NCI-H748 (cell line): Measurements from ENCODE around the gene SP100.
"Not testable (repeated sequence)": the region's sequence is repeated elsewhere in the genome, so short reads cannot be mapped to it uniquely, and the experiment has no call there.

Source experiments
- DNase-seq: peaks from one replicate; lab custom pipeline; 2025; ENCODE audit not compliant: unreplicated experiment; lab: John Stamatoyannopoulos, UW

The SP100 gene

GRCh38 chr2:230418341-230419016, 2.5 kb downstream of the SP100 start:
- DNase-seq = no peak

- no peak for DNase-seq
Observed at GRCh38 chr2:230419181-230419580, 3.2 kb downstream of the SP100 start.

- no peak for DNase-seq
Observed at GRCh38 chr2:230422149-230422548, 6.1 kb downstream of the SP100 start.

GRCh38 chr2:230423851-230424458, 8.0 kb downstream of the SP100 start:
- DNase-seq = no peak

- DNase-seq = no peak
Observed at GRCh38 chr2:230425377-230425776, 9.4 kb downstream of the SP100 start.

DNA sequence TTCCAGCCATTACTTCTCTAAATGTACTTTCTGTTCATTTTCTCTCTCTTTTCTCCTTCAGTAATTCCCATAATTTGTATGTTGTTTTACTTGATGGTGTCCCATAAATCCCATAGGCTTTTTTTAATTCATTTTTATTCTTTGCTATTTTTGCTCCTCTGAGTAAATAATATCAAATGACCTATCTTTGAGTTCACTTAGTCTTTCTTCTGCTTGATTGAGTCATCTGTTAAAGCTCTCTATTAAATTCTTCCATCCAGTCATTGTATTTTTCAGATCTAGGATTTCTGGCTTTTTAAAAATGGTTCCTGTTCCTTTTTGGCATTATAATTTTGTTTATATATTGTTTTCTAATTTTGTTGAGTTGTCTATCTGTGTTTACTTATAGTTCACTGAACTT, 13.5 kb downstream of the SP100 start:
- DNase-seq = no peak

DNA sequence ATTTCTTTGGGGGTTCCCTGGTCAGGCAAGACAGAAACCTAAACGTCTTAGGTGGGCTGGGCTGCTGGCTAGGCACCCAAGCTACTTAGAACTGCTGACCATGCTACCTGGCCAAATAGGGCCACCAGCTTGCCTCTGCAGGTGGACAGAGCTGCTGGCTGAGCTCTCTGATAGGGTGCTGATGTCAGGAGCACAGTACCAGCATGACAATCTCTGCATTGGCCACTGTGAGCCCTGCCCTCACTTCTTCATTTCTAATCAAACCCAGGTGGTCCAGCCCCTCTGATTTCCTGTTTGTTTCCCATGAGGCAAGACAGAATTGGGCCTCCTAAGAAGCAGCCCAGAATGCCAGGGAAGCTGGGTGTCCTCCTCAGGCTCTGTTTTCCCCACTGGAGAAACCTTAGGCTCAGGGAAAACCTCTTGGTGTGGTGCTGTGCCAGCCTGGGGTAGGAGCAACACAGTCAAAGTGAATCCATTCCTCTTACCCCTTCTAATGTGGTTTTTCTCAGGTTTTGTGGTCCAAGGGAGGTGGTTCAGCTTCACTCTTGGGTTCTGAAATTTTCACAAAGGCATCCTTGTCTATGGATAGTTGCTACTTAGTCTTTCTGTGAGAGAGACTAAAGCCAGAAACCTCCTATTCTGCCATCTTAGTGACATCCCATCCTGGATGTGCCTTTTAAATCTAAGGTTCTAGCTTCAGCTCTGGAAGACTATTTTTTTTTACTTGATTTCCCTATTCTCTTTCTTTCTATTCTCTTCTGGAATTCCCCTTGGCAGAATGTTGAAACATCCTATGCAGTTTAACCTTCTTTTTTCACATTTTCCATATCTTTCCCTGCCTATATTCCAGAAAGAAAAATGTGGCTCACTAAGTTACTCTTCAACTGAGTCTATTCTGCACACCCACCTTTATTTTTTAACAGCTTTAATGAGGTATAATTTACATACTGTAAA, 15.2 kb downstream of the SP100 start:
- DNase-seq = no peak

DNA sequence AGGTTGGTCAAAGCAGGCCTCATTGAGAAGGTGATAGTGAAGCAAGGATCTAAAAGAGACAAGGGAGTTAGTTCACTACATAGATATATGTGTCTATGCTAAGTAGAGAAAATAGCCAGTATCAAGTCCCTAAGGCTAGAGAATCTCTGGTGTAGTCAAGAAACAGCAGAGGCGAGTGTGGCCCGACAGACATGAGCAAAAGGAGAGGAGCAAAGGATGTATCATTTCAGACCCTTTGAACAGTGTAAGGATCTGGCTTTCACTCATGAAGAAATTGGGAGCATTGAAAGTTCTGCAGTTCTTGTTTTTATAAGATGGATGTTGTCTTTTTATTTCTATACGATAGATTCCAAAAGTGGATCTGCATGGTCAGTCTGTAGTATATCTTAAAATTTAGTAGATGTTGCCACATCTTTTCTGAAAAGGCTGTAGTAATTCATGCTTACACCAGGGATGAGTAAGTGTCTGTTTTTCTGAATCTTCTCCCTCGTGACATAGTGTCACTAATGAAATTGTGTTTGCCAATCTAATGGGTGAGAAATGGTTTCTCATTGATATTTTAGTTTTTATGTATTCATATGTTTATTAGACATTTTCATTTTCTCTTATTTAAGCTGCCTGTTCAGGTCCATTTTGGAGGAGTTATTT, 18.8 kb downstream of the SP100 start:
- no peak for DNase-seq

- DNase-seq = no peak
Observed at GRCh38 chr2:230435431-230435830, 19.4 kb downstream of the SP100 start.

- DNase-seq = not testable (repeated sequence)
Observed at GRCh38 chr2:230439121-230439520, 23.1 kb downstream of the SP100 start.

DNA sequence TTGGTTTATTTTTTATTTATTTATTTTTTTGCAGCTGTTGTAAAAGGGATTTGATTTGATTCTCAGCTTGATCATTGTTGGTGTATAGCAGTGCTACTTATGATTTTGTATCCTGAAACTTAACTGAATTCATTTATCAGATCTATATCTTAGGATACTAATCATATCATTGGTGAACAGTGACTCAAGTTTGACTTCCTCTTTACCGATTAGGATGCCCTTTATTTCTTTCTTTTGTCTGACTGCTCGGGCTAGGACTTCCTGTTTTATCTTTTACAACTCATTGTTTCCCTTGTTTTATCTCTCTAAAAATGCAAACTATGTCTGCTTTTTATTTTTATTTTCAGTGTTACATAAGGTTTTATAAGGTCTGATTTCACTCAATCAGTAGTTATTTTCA, 23.6 kb downstream of the SP100 start:
- DNase-seq = no peak

DNA sequence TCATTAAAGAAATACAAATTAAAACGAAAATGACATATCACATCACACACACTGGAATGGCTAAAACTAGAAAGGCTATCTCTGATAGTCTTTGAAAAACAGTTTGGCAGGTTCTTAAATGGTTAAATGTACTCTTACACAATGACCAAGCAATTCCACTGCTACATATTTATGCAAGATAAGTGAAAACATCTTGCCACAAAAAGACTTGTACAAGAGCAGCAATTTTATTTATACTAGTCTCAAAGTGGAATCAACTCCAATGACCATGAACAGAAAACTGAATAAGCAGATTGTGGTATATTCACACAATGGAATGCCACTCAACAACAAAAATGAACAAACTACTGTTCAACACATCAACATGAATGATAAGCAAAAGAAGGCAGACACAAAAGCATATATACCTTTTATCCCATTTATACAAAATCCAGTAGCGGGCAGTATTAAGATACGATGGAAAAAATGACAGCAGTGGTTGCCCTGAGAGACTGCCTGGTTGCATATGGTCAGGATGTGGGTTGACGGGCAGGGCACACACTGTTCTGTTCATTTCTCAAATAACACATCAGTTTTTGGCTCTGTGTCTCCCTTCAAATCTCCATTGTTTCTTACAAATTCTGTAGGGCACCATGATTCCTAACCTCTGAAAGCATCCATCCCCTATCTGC, 25.4 kb downstream of the SP100 start:
- no peak for DNase-seq

GRCh38 chr2:230443541-230443940, 27.5 kb downstream of the SP100 start:
- DNase-seq = no peak

DNA sequence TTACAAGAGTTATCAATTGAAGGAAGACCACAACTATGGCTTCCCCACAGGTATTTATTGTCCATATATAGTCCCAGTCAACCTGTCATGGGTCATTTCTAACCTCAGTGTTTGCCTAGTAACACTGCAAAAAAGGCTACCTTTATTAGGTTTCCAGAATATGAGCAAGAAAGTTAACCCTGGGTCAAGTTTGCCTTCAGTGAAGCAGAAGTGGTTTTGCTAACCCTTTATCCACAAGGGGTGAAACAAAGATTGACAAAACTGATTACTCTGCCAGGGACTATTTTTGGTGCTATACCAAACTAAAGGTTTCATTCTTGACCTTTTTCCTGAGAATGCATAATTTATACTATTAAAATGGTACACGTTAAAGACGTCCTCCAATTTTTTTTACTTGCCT, 28.8 kb downstream of the SP100 start:
- no peak for DNase-seq

DNA sequence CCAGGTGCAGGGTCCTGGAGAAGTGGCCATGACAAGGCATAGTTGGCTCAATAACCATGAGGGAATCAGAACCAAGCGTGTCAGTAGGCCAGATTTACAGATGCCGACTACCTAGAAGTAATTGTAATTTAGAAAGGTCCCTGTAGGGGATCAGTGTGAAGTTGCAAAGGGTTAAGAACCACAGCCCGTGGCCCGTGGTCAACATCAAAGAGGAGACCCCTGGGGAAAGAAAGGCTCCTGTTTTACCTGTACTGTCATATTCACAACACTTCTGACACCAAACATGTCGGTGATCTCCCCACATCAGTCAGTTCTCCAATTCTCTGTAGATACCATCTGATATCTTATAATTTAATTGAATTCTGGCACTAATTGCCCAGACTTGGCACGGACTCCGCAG, 31.0 kb downstream of the SP100 start:
- no peak for DNase-seq

DNA sequence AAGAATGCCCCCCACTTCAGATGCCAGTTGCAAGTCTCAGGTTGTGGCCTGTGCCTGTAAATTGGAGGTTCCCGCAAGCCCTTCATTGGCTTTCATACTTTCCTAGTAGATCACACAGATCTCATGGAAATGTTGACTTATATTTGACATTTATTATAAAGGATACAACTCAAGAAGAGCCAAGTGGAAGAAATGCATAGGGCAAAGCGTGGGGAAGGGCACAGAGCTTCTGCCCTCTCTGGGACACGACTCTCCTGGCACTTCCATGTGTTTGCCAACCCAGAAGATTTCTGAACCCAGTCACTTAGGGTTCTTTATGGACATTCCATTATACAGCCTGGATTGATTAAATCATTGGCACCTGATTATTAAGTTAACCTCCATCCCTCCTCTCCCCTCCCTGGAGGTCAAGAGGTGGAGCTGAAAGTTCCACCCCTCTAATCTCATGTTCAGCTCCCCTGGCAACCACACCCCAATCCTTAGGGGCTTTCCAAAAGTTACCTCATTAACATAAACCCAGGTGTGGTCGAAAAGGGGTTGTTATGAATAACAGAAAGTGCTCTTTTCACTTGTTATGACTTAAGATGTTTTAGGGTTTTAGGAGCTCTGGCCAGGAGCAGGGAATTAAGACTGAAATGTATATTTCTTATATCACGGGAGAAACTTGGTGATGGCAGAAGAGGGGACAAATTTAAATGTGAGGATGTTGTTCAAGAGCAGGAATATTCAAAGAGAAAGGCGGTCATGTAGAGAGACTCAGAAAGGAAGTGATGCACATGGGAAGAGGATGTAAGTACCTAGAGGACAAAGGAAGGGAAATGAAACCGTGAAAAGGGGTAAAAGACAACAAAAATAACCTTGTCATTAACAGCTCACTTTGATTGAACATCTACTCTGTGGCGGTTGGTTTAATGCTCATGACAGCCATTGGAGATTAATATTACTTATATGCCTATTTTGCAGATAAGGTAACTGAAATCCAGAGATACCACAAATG, 31.8 kb downstream of the SP100 start:
- no peak for DNase-seq

- no peak for DNase-seq
Observed at GRCh38 chr2:230449901-230450467, 34.0 kb downstream of the SP100 start.

- no peak for DNase-seq
Observed at GRCh38 chr2:230453006-230453405, 37.0 kb downstream of the SP100 start.

- no peak for DNase-seq
Observed at GRCh38 chr2:230455005-230455684, 39.1 kb downstream of the SP100 start.
